ENCODE results near the gene DHX38.

DNA sequence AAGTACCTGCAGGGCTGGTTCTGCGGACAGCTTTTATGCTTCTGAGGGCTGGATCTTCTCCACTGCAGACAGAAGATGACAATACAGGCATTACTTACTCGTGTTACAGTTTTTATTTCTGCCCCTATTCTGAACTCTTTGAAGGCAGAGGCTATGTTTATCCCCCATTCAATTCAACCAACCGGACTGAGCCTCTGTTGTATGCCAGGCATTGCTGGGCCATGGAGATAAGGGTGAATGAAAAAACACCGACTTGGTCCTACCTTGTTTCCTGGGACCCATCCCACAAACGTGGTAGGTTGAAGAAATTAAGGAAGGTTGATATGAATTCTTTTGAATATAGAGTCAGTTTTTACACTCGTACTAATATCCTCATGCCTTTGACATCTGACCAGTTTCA is 49.4 kb upstream of the DHX38 start:
- TF ChIP-seq, protein P1, sequence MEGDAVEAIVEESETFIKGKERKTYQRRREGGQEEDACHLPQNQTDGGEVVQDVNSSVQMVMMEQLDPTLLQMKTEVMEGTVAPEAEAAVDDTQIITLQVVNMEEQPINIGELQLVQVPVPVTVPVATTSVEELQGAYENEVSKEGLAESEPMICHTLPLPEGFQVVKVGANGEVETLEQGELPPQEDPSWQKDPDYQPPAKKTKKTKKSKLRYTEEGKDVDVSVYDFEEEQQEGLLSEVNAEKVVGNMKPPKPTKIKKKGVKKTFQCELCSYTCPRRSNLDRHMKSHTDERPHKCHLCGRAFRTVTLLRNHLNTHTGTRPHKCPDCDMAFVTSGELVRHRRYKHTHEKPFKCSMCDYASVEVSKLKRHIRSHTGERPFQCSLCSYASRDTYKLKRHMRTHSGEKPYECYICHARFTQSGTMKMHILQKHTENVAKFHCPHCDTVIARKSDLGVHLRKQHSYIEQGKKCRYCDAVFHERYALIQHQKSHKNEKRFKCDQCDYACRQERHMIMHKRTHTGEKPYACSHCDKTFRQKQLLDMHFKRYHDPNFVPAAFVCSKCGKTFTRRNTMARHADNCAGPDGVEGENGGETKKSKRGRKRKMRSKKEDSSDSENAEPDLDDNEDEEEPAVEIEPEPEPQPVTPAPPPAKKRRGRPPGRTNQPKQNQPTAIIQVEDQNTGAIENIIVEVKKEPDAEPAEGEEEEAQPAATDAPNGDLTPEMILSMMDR (IDR thresholded peaks at IDR 0.05) = no peak
- TF ChIP-seq POLR2A (IDR thresholded peaks at IDR 0.05) = no peak
